ENCODE measurements around the gene MAGEC2.

- TF ChIP-seq CTCF (IDR thresholded peaks at IDR 0.05), result no peak
- no peak for TF ChIP-seq EP300 (IDR thresholded peaks at IDR 0.05)
- no peak for TF ChIP-seq POLR2A (IDR thresholded peaks at IDR 0.05)
These were observed 39.5 kb upstream of the MAGEC2 start for GRCh38 chrX:142244568-142244967.

Measured in upper lobe of left lung (tissue), 4 donors.